Suprapubic skin (tissue), 4 donors: ENCODE data around the gene TSPYL2. TPM values are rescaled to one million over a fixed set of nuclear protein-coding genes. Genes with fewer than 3 reads are reported as not detected.

ENCODE experiments used
- DNase-seq, 2 donors: peaks; one replicate each; pipeline ENCODE4 v3.0.0-alpha.2; 2019; ENCODE audit warnings: low spot score in 2 of 2
- H3K27ac ChIP-seq: fragments of 200-600 bp; sonication (generic); one replicate; pipeline ENCODE4 v1.5.1; 2019
- H3K27me3 ChIP-seq: fragments of 200-600 bp; sonication (generic); one replicate; pipeline ENCODE4 v1.5.1; 2019
- H3K36me3 ChIP-seq: fragments of 200-600 bp; sonication (generic); one replicate; pipeline ENCODE4 v1.5.1; 2019
- H3K4me1 ChIP-seq: fragments of 200-600 bp; sonication (generic); one replicate; pipeline ENCODE4 v1.5.1; 2019
- H3K4me3 ChIP-seq: fragments of 200-600 bp; sonication (generic); one replicate; pipeline ENCODE4 v1.5.1; 2019; ENCODE audit warnings: mild to moderate bottlenecking
- H3K9me3 ChIP-seq: fragments of 200-600 bp; sonication (generic); one replicate; pipeline ENCODE4 v1.5.1; 2019
- CTCF ChIP-seq, 2 donors: fragments of 200-600 bp in 1 of 2; fragments of 450-650 bp in 1 of 2; sonication (generic) in 1 of 2; IDR thresholded peaks; one replicate each; pipeline ENCODE4 v1.5.1; 2016 to 2019; ENCODE audit warnings: antibody characterized with exemption in 2 of 2, mild to moderate bottlenecking in 1 of 2, moderate library complexity in 1 of 2
- EP300 ChIP-seq: sonication (generic); formaldehyde crosslinking; IDR thresholded peaks from one replicate; pipeline ENCODE4 v1.6.1; 2017; ENCODE audit warnings: antibody characterized with exemption
- POLR2A ChIP-seq, 2 donors: fragments of 450-650 bp; IDR thresholded peaks; one replicate each; pipeline ENCODE4 v1.6.1; 2017; ENCODE audit warnings: antibody characterized with exemption in 2 of 2, mild to moderate bottlenecking in 2 of 2, moderate library complexity in 2 of 2
- POLR2AphosphoS5 ChIP-seq, 3 donors: sonication (generic); formaldehyde crosslinking; IDR thresholded peaks; one replicate each; pipeline ENCODE4 v1.6.1; 2017; ENCODE audit warnings: antibody characterized with exemption in 3 of 3
- WGBS: methylation state at CpG from one replicate; pipeline ENCODE4 v1.1.5; 2018; 5-methylcytosine and 5-hydroxymethylcytosine counted together
- total RNA-seq, 4 donors: library from RNA; depleted of rRNA; stranded (reverse); fragments of >200 nt; gene quantifications; one replicate each; pipeline ENCODE4 v1.1.0, GENCODE V29; 2016

Gene TSPYL2
- total RNA-seq, 4 donors from 2014 or later, result 29.4 to 60.7 (median 48.4) TPM

GRCh38 chrX:53048169-53049126 lies 33.7 kb upstream of the TSPYL2 start, which contains the start of gene GPR173:
TSS of gene GPR173 (plus strand) at chrX:53048789. CDS start at chrX:53076622, 27,833 bp downstream.
- no peak within 1 kb of the TSS for H3K27ac ChIP-seq
- H3K4me1 ChIP-seq, result peaks cover 5% of the 10 kb centered on the region
- peak within 1 kb of the TSS; percentile 43 for H3K4me3 ChIP-seq
- WGBS, result 28% methylated on average over 14 of the region's 38 CpGs
- H3K36me3 ChIP-seq, result no peaks in the 10 kb centered on the region
- H3K27me3 ChIP-seq, result no peaks in the 10 kb centered on the region
- no peaks in the 10 kb centered on the region for H3K9me3 ChIP-seq
- TF ChIP-seq CTCF (IDR thresholded peaks at IDR 0.05) (no peak), POLR2A (IDR thresholded peaks at IDR 0.05) (no peak), EP300 (no peak), POLR2AphosphoS5 (IDR thresholded peaks at IDR 0.05) (no peak)
- DNase-seq, result no peak

- peak overlapping the region; percentile 43 for H3K4me3 ChIP-seq
- no peak for TF ChIP-seq POLR2A (IDR thresholded peaks at IDR 0.05)
- TF ChIP-seq POLR2AphosphoS5 (IDR thresholded peaks at IDR 0.05), result no peak
- TF ChIP-seq EP300, result no peak
- TF ChIP-seq CTCF (IDR thresholded peaks at IDR 0.05), result no peak
These were observed 33.0 kb upstream of the TSPYL2 start for GRCh38 chrX:53049127-53049517.

GRCh38 chrX:53050841-53051240 lies 31.3 kb upstream of the TSPYL2 start:
- Histone ChIP-seq H3K36me3 (no peaks in the 10 kb centered on the region), H3K9me3 (no peaks in the 10 kb centered on the region), H3K4me3 (no peak overlapping the region), H3K27ac (no peak overlapping the region), H3K27me3 (no peaks in the 10 kb centered on the region), H3K4me1 (peaks cover 5% of the 10 kb centered on the region)
- whole genome bisulfite sequencing, result 79% methylated on average over 6 of the region's 6 CpGs
- no peak for DNase-seq
- no peak for TF ChIP-seq POLR2A (IDR thresholded peaks at IDR 0.05)
- no peak for TF ChIP-seq EP300
- no peak for TF ChIP-seq POLR2AphosphoS5 (IDR thresholded peaks at IDR 0.05)
- TF ChIP-seq CTCF (IDR thresholded peaks at IDR 0.05), result no peak

More at GRCh38 chrX:53049127-53049517, 33.0 kb upstream of the TSPYL2 start:
- no peaks in the 10 kb centered on the region for H3K36me3 ChIP-seq
- DNase-seq, result no peak
- H3K4me1 ChIP-seq, result peaks cover 5% of the 10 kb centered on the region
- 22% methylated on average over 7 of the region's 8 CpGs for WGBS
- no peaks in the 10 kb centered on the region for H3K27me3 ChIP-seq
- H3K9me3 ChIP-seq, result no peaks in the 10 kb centered on the region
- no peak overlapping the region for H3K27ac ChIP-seq

GRCh38 chrX:53055244-53055849 lies 26.8 kb upstream of the TSPYL2 start:
- no peak for DNase-seq
- Histone ChIP-seq H3K4me3 (no peak overlapping the region), H3K27ac (no peak overlapping the region), H3K27me3 (no peaks in the 10 kb centered on the region), H3K9me3 (no peaks in the 10 kb centered on the region), H3K36me3 (no peaks in the 10 kb centered on the region), H3K4me1 (no peaks in the 10 kb centered on the region)
- 74% methylated on average over 6 of the region's 6 CpGs for WGBS
- TF ChIP-seq CTCF (IDR thresholded peaks at IDR 0.05) (no peak), POLR2AphosphoS5 (IDR thresholded peaks at IDR 0.05) (no peak), EP300 (no peak), POLR2A (IDR thresholded peaks at IDR 0.05) (no peak)

GRCh38 chrX:53056292-53056691 lies 25.9 kb upstream of the TSPYL2 start:
- no peaks in the 10 kb centered on the region for H3K4me1 ChIP-seq
- TF ChIP-seq POLR2AphosphoS5 (IDR thresholded peaks at IDR 0.05) (no peak), EP300 (no peak), CTCF (IDR thresholded peaks at IDR 0.05) (no peak), POLR2A (IDR thresholded peaks at IDR 0.05) (no peak)

More at GRCh38 chrX:53056292-53056691, 25.9 kb upstream of the TSPYL2 start:
- no peak overlapping the region for H3K4me3 ChIP-seq
- H3K27me3 ChIP-seq, result no peaks in the 10 kb centered on the region
- no peaks in the 10 kb centered on the region for H3K9me3 ChIP-seq
- 86% methylated on average over 5 of the region's 5 CpGs for WGBS
- no peaks in the 10 kb centered on the region for H3K36me3 ChIP-seq
- no peak for DNase-seq
- no peak overlapping the region for H3K27ac ChIP-seq
